PFSK-1 (cell line): ENCODE measurements around the gene HCN2.

Source experiments
- POLR2AphosphoS5 ChIP-seq: IDR thresholded peaks from 2 replicates; pipeline ENCODE4 v1.6.1; 2012; ENCODE audit warnings: low read depth, mild to moderate bottlenecking, control low read depth, low read length, moderate library complexity
- SIN3A ChIP-seq: IDR thresholded peaks from 2 replicates; pipeline ENCODE4 v1.6.1; 2012; ENCODE audit warnings: mild to moderate bottlenecking, low read length, moderate library complexity, borderline replicate concordance; ENCODE audit not compliant: insufficient read depth
- TF ChIP-seq, protein P1 (sequence below), 2 experiments: IDR thresholded peaks; 2 replicates each; pipeline versions ENCODE4 v1.6.1 to v1.8.0; 2011 to 2012; ENCODE audit warnings: low read depth in 2 of 2, low read length in 2 of 2, control low read depth in 1 of 2, inconsistent platforms in 1 of 2, mild to moderate bottlenecking in 1 of 2, moderate library complexity in 1 of 2; ENCODE audit not compliant: insufficient read depth in 1 of 2

DNA sequence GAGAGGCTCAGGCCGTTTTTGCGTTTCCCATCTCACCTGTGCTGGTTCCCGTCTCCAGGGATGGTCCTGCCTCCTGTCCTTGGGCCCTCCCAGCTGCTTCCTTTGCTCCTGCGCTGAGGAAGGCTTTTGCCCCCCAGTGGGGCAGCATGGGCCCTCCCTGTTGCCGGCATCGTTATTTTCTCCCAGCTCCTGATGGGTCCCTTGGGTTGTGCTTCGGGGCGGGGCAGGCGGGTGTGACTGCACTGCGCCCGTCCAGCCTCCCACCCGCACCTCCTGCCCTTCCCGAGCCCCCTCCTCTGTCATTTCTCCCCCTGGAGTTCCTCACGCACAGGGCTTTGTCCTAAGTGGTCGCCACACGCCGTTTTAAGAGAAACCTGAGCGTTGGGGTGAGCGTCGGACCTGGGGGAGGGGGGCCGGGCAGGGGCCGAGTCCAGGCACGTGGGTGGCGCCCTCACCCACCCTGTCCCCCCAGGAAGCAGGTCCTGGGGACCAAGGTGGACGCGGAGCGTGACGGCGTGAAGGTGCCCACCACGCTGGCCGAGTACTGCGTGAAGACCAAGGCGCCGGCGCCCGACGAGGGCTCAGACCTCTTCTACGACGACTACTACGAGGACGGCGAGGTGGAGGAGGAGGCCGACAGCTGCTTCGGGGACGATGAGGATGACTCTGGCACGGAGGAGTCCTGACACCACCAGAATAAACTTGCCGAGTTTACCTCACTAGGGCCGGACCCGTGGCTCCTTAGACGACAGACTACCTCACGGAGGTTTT lies 48.6 kb upstream of the HCN2 start:
- TF ChIP-seq POLR2AphosphoS5 (no peak), SIN3A (no peak)
- TF ChIP-seq, protein P1, sequence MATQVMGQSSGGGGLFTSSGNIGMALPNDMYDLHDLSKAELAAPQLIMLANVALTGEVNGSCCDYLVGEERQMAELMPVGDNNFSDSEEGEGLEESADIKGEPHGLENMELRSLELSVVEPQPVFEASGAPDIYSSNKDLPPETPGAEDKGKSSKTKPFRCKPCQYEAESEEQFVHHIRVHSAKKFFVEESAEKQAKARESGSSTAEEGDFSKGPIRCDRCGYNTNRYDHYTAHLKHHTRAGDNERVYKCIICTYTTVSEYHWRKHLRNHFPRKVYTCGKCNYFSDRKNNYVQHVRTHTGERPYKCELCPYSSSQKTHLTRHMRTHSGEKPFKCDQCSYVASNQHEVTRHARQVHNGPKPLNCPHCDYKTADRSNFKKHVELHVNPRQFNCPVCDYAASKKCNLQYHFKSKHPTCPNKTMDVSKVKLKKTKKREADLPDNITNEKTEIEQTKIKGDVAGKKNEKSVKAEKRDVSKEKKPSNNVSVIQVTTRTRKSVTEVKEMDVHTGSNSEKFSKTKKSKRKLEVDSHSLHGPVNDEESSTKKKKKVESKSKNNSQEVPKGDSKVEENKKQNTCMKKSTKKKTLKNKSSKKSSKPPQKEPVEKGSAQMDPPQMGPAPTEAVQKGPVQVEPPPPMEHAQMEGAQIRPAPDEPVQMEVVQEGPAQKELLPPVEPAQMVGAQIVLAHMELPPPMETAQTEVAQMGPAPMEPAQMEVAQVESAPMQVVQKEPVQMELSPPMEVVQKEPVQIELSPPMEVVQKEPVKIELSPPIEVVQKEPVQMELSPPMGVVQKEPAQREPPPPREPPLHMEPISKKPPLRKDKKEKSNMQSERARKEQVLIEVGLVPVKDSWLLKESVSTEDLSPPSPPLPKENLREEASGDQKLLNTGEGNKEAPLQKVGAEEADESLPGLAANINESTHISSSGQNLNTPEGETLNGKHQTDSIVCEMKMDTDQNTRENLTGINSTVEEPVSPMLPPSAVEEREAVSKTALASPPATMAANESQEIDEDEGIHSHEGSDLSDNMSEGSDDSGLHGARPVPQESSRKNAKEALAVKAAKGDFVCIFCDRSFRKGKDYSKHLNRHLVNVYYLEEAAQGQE (IDR thresholded peaks at IDR 0.05; ENCODE audit: insufficient read depth in 1 of 2, low read depth in 2 of 2, low read length in 2 of 2): no peak
